Fibroblast of the aortic adventitia (primary cell): ENCODE measurements around the gene CGRRF1. TPM values are rescaled to one million over a fixed set of nuclear protein-coding genes. Genes with fewer than 3 reads are reported as not detected.

Experiments
- DNase-seq: peaks from one replicate; pipeline ENCODE4 v3.0.0-alpha.2; 2010; ENCODE audit warnings: low read depth
- H3K4me3 ChIP-seq: 2 replicates; pipeline ENCODE4 v1.5.1; 2011; ENCODE audit warnings: low read depth, mild to moderate bottlenecking, control low read depth, low read length, moderate library complexity
- CTCF ChIP-seq: IDR thresholded peaks from 2 replicates; pipeline ENCODE4 v1.5.1; 2011; ENCODE audit warnings: mild to moderate bottlenecking, low read length, control low read depth, inconsistent platforms; ENCODE audit not compliant: insufficient read depth
- total RNA-seq: library from RNA; depleted of rRNA; stranded (reverse); fragments of >200 nt; gene quantifications from 2 replicates; pipeline ENCODE4 v1.2.3, GENCODE V29; 2012; ENCODE audit warnings: low replicate concordance

The CGRRF1 gene
- total RNA-seq, 1 donor, result 19.7 TPM

- no peak overlapping the region for H3K4me3 ChIP-seq
- DNase-seq, result no peak
- TF ChIP-seq CTCF, result no peak
Observed at GRCh38 chr14:54472315-54472714, 37.4 kb upstream of the CGRRF1 start.

GRCh38 chr14:54474232-54474793, 35.4 kb upstream of the CGRRF1 start:
- no peak overlapping the region for H3K4me3 ChIP-seq
- TF ChIP-seq CTCF, result no peak
- no peak for DNase-seq

- peak; percentile 22 for DNase-seq
- no peak overlapping the region for H3K4me3 ChIP-seq
- no peak for TF ChIP-seq CTCF
Observed at GRCh38 chr14:54475187-54475899, 34.4 kb upstream of the CGRRF1 start.

- no peak overlapping the region for H3K4me3 ChIP-seq
- no peak for DNase-seq
- no peak for TF ChIP-seq CTCF
Observed at GRCh38 chr14:54475911-54476310, 33.8 kb upstream of the CGRRF1 start.

GRCh38 chr14:54478636-54479215, 31.0 kb upstream of the CGRRF1 start:
- TF ChIP-seq CTCF, result no peak
- no peak for DNase-seq
- no peak overlapping the region for H3K4me3 ChIP-seq

- TF ChIP-seq CTCF, result no peak
Observed at GRCh38 chr14:54480830-54481562, 28.7 kb upstream of the CGRRF1 start.

More at GRCh38 chr14:54480830-54481562, 28.7 kb upstream of the CGRRF1 start:
- H3K4me3 ChIP-seq, result no peak overlapping the region
- DNase-seq, result no peak
